ENCODE measurements around the gene KRT6A. TPM values are rescaled to one million over a fixed set of nuclear protein-coding genes. Genes with fewer than 3 reads are reported as not detected.

The KRT6A gene
- total and polyA plus RNA-seq, 2 of the 8 experiments (the other 6 are each of a cell fraction or from before 2014, with no cell fraction given), result 0.11 TPM; not detected in 1

GRCh38 chr12:52515319-52515646, 22.2 kb upstream of the KRT6A start:
- Histone ChIP-seq H3K9me3 (ENCODE audit: insufficient read depth in 2 of 2, low read depth in 1 of 2, low read length in 1 of 2) (peaks cover 2 to 4% of the 10 kb centered on the region in 2 experiments; a peak in 2 of 4 replicates), H4K5ac (ENCODE audit: insufficient read length, low read depth, low read length) (no peak overlapping the region), H4K8ac (ENCODE audit: extremely low read depth, insufficient read depth, low read length) (no peak overlapping the region), H3K9ac (replicated peaks in 1 of 4; ENCODE audit: extremely low read depth in 1 of 4, low read depth in 3 of 4, low read length in 3 of 4) (no peak overlapping the region), H3K27ac (ENCODE audit: low read depth, low read length) (no peak overlapping the region), H3K23ac (ENCODE audit: insufficient read length) (no peak overlapping the region), H3K4me1 (replicated peaks in 1 of 4; ENCODE audit: control insufficient read depth in 3 of 4, insufficient read depth in 4 of 4, low read length in 3 of 4) (no peaks in the 10 kb centered on the region), H3K14ac (ENCODE audit: insufficient read length) (no peak overlapping the region), H3K4ac (replicated peaks; ENCODE audit: insufficient read length, low read depth, low read length) (no peak overlapping the region), H3K79me1 (ENCODE audit: low read depth, low read length) (no peaks in the 10 kb centered on the region), H3K27me3 (replicated peaks in 1 of 4; ENCODE audit: control insufficient read depth in 3 of 4, extremely low read depth in 1 of 4, insufficient read depth in 3 of 4, low read length in 3 of 4) (no peaks in the 10 kb centered on the region), H2AK5ac (ENCODE audit: low read depth, low read length) (no peak overlapping the region), H3K56ac (replicated peaks; ENCODE audit: insufficient read length, low read depth, low read length) (no peak overlapping the region), H2BK120ac (replicated peaks; ENCODE audit: low read depth, low read length) (no peak overlapping the region), H3K4me3 (ENCODE audit: extremely low read depth in 1 of 4, insufficient read depth in 2 of 4, low read depth in 3 of 4, low read length in 4 of 4) (no peak overlapping the region), H4K20me1 (replicated peaks in 1 of 2; ENCODE audit: control insufficient read depth in 1 of 2, insufficient read depth in 2 of 2, low read length in 2 of 2) (no peaks in the 10 kb centered on the region), H3K18ac (ENCODE audit: extremely low read depth, low read length) (no peak overlapping the region), H2BK5ac (ENCODE audit: low read depth, low read length) (no peak overlapping the region), H2BK12ac (ENCODE audit: low read depth, low read length) (no peak overlapping the region), H3K79me2 (ENCODE audit: control insufficient read depth in 1 of 2, insufficient read depth in 2 of 2, low read length in 2 of 2) (no peaks in the 10 kb centered on the region), H2AFZ (ENCODE audit: low read length) (no peak overlapping the region), H3K23me2 (ENCODE audit: low read depth, low read length) (no peaks in the 10 kb centered on the region; the same call in 1 of the 2 replicates), H2BK20ac (ENCODE audit: low read length) (no peak overlapping the region), H2BK15ac (ENCODE audit: low read length) (no peak overlapping the region), H3K36me3 (ENCODE audit: control insufficient read depth in 2 of 4, insufficient read depth in 4 of 4, low read length in 3 of 4) (no peaks in the 10 kb centered on the region), H3K4me2 (ENCODE audit: insufficient read depth in 1 of 2, low read depth in 2 of 2, low read length in 2 of 2) (no peak overlapping the region), H4K91ac (replicated peaks; ENCODE audit: insufficient read length, low read length) (no peak overlapping the region)
- ChIA-PET CTCF (ENCODE audit: partially characterized antibody) (interaction anchor here (0.7 to 4.5 kb wide), 8 partner anchors 8 to 142 kb away, joined by 3 to 29 read pairs (median 3); no protein-coding TSS in a partner anchor), POLR2A (ENCODE audit: partially characterized antibody) (no interaction called here)
- DNase-seq (ENCODE audit: low read depth in 1 of 2, low spot score in 2 of 2), result no peak
- 75% methylated on average over 1 of the region's 1 CpG; no CpG with 5 or more reads in 1 of the 2 experiments for WGBS, 2 experiments (ENCODE audit: extremely low coverage in 1 of 2, insufficient coverage in 1 of 2, insufficient read length in 1 of 2, insufficient replicate concordance in 2 of 2, low coverage in 1 of 2, low lambda C conversion rate in 2 of 2, missing lambda C conversion rate in 1 of 2)
- FAIRE-seq, result no peak
- TF ChIP-seq JUN (IDR thresholded peaks at IDR 0.05; ENCODE audit: low read depth, low read length) (no peak), JUND (IDR thresholded peaks at IDR 0.05; ENCODE audit: low read length) (no peak), SP4 (IDR thresholded peaks at IDR 0.05; ENCODE audit: low read length) (no peak), RAD21 (IDR thresholded peaks at IDR 0.05 in 1 of 2, conservative IDR thresholded peaks at IDR 0.05 in 1 of 2; ENCODE audit: low read depth in 2 of 2, low read length in 2 of 2) (no peak), EGR1 (IDR thresholded peaks at IDR 0.05; ENCODE audit: borderline replicate concordance, low read depth, low read length) (no peak), ATF2 (IDR thresholded peaks at IDR 0.05; ENCODE audit: low read length) (no peak), USF2 (IDR thresholded peaks at IDR 0.05; ENCODE audit: low read length) (no peak), GTF2F1 (IDR thresholded peaks at IDR 0.05; ENCODE audit: borderline replicate concordance, low read depth, low read length) (no peak), HDAC6 (IDR thresholded peaks at IDR 0.05; ENCODE audit: low read depth, low read length) (no peak), CHD1 (IDR thresholded peaks at IDR 0.05; ENCODE audit: low read depth, low read length) (no peak), CTBP2 (IDR thresholded peaks at IDR 0.05; ENCODE audit: borderline replicate concordance, insufficient read depth, insufficient read length, low read length) (no peak), ASH2L (IDR thresholded peaks at IDR 0.05; ENCODE audit: low read length) (no peak)
